IPS-18c (cell line): ENCODE measurements around the gene CHST13.
"Not testable (repeated sequence)": the region's sequence is repeated elsewhere in the genome, so short reads cannot be mapped to it uniquely, and the experiment has no call there.

Source experiments
- H3K4me3 ChIP-seq: 2 replicates; pipeline ENCODE4 v1.7.0; 2013; ENCODE audit warnings: low read depth, mild to moderate bottlenecking, low read length, moderate library complexity; ENCODE audit not compliant: insufficient read depth
- H3K9me3 ChIP-seq: one replicate; pipeline ENCODE4 v1.6.1; 2013; ENCODE audit warnings: mild to moderate bottlenecking, low read length, moderate library complexity; ENCODE audit not compliant: control insufficient read depth, insufficient read depth

CHST13 gene

DNA sequence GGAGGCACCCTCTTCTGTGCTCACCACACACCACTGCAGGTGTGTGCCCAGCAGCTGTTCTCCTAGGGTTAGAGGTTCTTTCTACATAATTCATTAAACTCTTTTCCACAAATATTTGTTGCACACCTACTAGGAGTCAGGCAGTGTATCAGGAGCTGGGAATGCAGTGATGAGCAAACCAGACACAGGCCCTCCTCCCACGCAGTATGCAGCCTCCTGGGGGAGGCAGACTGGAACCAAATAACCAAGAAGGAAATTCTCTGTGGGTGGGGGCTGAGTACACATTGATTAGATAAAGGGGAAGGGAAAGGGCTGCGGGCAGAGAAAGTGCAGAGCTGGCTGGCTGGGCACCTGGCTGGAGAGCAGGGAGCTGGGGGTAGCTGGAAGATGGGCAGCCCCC lies 53.3 kb downstream of the CHST13 start:
- H3K9me3 ChIP-seq, result no peaks in the 10 kb centered on the region
- H3K4me3 ChIP-seq, result no peak overlapping the region

DNA sequence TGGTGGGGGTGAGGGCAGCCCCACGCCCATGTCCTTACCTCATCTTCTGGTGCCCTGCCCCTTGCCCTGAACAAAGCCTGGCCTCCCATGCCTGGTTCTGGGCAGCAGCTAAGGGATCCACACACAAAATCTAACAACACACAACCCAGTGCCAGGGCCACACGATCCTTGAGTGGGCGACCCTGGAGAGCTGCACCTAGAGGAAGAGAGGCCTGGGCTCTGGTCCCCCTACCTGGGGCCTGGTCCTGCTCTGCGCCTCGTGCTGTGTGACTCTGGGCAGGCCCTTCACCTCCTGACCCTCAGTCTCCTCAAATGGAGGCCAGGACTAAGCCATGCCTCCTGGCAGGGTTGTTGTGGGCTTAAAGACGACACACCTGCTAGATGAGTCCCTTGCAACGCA lies 54.7 kb downstream of the CHST13 start:
- H3K4me3 ChIP-seq, result no peak overlapping the region

DNA sequence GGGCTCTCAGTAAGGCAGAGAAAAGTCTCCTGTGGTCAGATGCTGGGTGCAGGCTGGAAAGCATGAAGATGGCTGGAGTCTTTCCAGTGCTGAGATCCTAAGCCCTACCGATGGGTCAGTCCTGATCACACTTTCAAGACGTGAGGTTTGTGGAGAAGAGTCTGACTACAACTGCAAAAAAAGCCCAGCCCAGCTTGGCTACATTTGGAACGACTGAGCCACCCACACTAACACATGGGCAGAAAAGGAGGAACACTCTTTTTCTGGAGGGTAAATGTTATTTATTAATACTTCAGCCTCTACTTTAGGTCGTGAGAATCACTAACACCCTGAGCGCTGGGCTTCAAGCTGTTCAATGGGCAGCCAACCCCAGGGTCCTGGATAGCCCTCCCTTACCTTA lies 56.8 kb downstream of the CHST13 start:
- no peaks in the 10 kb centered on the region for H3K9me3 ChIP-seq

More for the DNA sequence above, 54.7 kb downstream of the CHST13 start:
- H3K9me3 ChIP-seq, result no peaks in the 10 kb centered on the region

DNA sequence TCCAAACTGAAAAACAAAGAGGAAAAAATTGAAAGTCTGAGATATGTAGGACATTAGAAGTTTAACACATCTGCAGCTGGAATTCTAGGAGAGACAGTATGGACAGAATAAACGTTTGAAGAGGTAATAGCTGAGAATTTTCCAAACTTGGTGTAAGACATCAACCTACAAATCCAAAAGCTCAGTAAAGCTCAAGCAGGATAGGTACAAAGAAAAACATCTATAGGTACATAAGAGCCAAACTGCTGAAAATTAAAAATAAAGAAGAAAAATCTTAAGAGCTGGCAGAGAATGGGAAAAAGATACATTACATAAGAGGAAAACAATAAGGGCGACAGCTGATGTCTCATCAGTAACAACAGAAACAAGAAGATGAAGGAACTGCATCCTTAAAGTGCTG lies 57.6 kb downstream of the CHST13 start:
- no peaks in the 10 kb centered on the region for H3K9me3 ChIP-seq
- H3K4me3 ChIP-seq, result no peak overlapping the region

More for the DNA sequence above, 56.8 kb downstream of the CHST13 start:
- H3K4me3 ChIP-seq, result no peak overlapping the region

DNA sequence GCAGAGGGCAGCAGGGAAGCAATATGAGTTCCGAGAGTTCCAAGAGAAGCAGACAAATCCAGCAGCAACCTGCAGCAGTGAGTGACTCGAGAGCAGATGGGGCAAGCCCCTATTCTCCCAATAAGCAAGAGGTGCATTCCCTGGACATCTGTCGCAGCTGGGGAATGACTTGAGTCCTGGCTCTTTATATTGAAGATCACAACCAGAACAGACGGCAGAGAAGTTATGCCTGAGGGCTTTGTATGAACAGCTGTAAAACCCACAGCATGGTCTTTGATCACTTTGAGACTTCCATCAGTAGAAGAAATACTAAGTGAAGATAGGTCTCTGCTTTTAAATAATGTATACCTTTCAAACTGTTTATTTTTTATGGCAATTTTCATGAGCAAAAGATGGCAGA lies 58.4 kb downstream of the CHST13 start:
- Histone ChIP-seq H3K9me3 (no peaks in the 10 kb centered on the region), H3K4me3 (no peak overlapping the region)

DNA sequence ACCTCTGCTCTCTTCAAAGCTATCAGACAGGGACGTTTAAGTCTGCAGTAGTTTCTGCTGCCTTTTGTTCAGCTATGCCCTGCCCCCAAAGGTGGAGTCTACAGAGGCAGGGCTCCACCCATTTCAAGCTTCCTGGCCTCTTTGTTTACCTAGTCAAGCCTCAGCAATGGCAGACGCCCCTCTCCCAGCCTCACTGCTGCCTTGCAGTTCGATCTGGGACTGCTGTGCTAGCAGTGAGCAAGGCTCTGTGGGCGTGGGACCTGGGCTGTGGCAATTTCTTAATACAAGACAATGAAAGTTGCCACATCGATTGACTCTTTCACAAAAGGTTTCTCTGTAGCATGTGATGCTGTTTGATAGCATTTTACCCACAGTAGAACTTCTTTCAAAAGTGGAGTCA lies 67.6 kb downstream of the CHST13 start:
- not testable (repeated sequence) for H3K4me3 ChIP-seq, H3K9me3 ChIP-seq
